Stomach (tissue), 9 donors: ENCODE measurements around the gene ARRB2. TPM values are rescaled to one million over a fixed set of nuclear protein-coding genes. Genes with fewer than 3 reads are reported as not detected.
"Not testable (repeated sequence)": the region's sequence is repeated elsewhere in the genome, so short reads cannot be mapped to it uniquely, and the experiment has no call there.

Source experiments
- DNase-seq, 2 donors: peaks; one replicate each; pipeline versions ENCODE4 v3.0.0 to v3.0.0-alpha.2; 2013 to 2019
- H3K27ac ChIP-seq, 5 donors: fragments of 200-600 bp in 4 of 5; sonication (generic) in 4 of 5; one replicate each; pipeline ENCODE4 v1.5.1; 2013 to 2019; ENCODE audit warnings: mild to moderate bottlenecking in 1 of 5, moderate library complexity in 1 of 5
- H3K27me3 ChIP-seq, 3 donors: fragments of 200-600 bp; sonication (generic); one replicate each; pipeline ENCODE4 v1.5.1; 2017 to 2019; ENCODE audit warnings: mixed run types in 1 of 3
- H3K36me3 ChIP-seq, 4 donors: fragments of 200-600 bp; sonication (generic); 1 replicate in 3 of 4; 2 replicates in 1 of 4; pipeline ENCODE4 v1.5.1; 2016 to 2019
- H3K4me1 ChIP-seq, 4 donors: fragments of 200-600 bp; sonication (generic); one replicate each; pipeline ENCODE4 v1.5.1; 2016 to 2019
- H3K4me3 ChIP-seq, 4 donors: fragments of 200-600 bp; sonication (generic) in 3 of 4; one replicate each; pipeline ENCODE4 v1.5.1; 2016 to 2019; ENCODE audit warnings: mild to moderate bottlenecking in 1 of 4
- H3K9me3 ChIP-seq, 4 donors: fragments of 200-600 bp; sonication (generic); one replicate each; pipeline ENCODE4 v1.5.1; 2016 to 2019
- CTCF ChIP-seq, 7 experiments: fragments of 450-650 bp in 4 of 7; fragments of 200-600 bp in 3 of 7; sonication (generic) in 3 of 7; IDR thresholded peaks; one replicate each; pipeline ENCODE4 v1.5.1; 2016 to 2019; ENCODE audit warnings: antibody characterized with exemption in 7 of 7, control low read depth in 2 of 7, mild to moderate bottlenecking in 1 of 7
- EP300 ChIP-seq: sonication (generic); formaldehyde crosslinking; IDR thresholded peaks from one replicate; pipeline ENCODE4 v1.6.1; 2017; ENCODE audit warnings: antibody characterized with exemption
- POLR2A ChIP-seq, 4 donors: fragments of 450-650 bp; IDR thresholded peaks; one replicate each; pipeline ENCODE4 v1.6.1; 2016; ENCODE audit warnings: antibody characterized with exemption in 4 of 4, control low read depth in 2 of 4, mild to moderate bottlenecking in 1 of 4, moderate library complexity in 1 of 4
- POLR2AphosphoS5 ChIP-seq, 3 donors: sonication (generic); formaldehyde crosslinking; IDR thresholded peaks; one replicate each; pipeline ENCODE4 v1.6.1; 2016; ENCODE audit warnings: antibody characterized with exemption in 3 of 3
- WGBS, 5 donors: extraction: QIAGEN DNeasy Blood & Tissue Kit in 3 of 5; methylation state at CpG; one replicate each; pipeline versions ENCODE4 v1.1.5 to v1.1.7; 2013 to 2018; 5-methylcytosine and 5-hydroxymethylcytosine counted together
- intact Hi-C: fragments of 100-400 bp; cut with DNase I; formaldehyde crosslinking; loops from one replicate; pipeline ENCODE4 v1.15.1; 2023; ENCODE audit warnings: low total_unique reads
- polyA plus RNA-seq, 3 donors: library from polyadenylated mRNA; stranded (reverse); fragments of 200-250 nt; gene quantifications; one replicate each; pipeline ENCODE4 v1.2.3, GENCODE V29; 2013
- total RNA-seq, 5 donors: library from RNA; depleted of rRNA; stranded (reverse); fragments of >200 nt; gene quantifications; one replicate each; pipeline versions ENCODE4 v1.1.0 to v1.2.3, GENCODE V29; 2014 to 2016
- donor health status: healthy with polysubstance abuse.
- donor health status: Bipolar disorder and iron deficiency.
- donor health status: healthy.

The ARRB2 gene
- total and polyA plus RNA-seq, 8 donors = 18.7 to 157 (median 37.0) TPM

- 70 to 83% (median 76%) methylated on average over 1 of the region's 1 CpG for WGBS, 5 donors
- Histone ChIP-seq H3K4me3 (no peak overlapping the region), H3K27ac (no peak overlapping the region), H3K4me1 (peaks cover 13 to 41% (median 25%) of the 10 kb centered on the region in 4 donors), H3K36me3 (peaks cover 0 to 20% (median 10%) of the 10 kb centered on the region in 4 donors), H3K27me3 (no peaks in the 10 kb centered on the region), H3K9me3 (no peaks in the 10 kb centered on the region)
- no peak for DNase-seq
- intact Hi-C loops = loop anchor here (10.0 kb wide), 1 partner anchor 84 kb away; the partner anchor contains the start of genes GLTPD2 and VMO1
- TF ChIP-seq CTCF (IDR thresholded peaks at IDR 0.05) (no peak), POLR2AphosphoS5 (IDR thresholded peaks at IDR 0.05) (no peak), EP300 (no peak), POLR2A (IDR thresholded peaks at IDR 0.05) (no peak)
These were observed 9.3 kb upstream of the ARRB2 start for GRCh38 chr17:4701116-4701515.

- WGBS, 5 donors = 4 to 7% (median 4%) methylated on average over 15 of the region's 15 CpGs
- peak overlapping the region; percentile 81 to 91 (median 82) for H3K27ac ChIP-seq
- no peak for TF ChIP-seq EP300
- no peak for TF ChIP-seq POLR2AphosphoS5 (IDR thresholded peaks at IDR 0.05)
- no peak for TF ChIP-seq POLR2A (IDR thresholded peaks at IDR 0.05)
- no peak for TF ChIP-seq CTCF (IDR thresholded peaks at IDR 0.05)
- peak overlapping the region; percentile 84 to 100 (median 94) for H3K4me3 ChIP-seq
- no peaks in the 10 kb centered on the region for H3K9me3 ChIP-seq
- H3K27me3 ChIP-seq = no peaks in the 10 kb centered on the region
- intact Hi-C loops = loop anchor here (10.0 kb wide), 1 partner anchor 81 kb away; the partner anchor contains the start of genes GLTPD2 and VMO1
- no peaks in the 10 kb centered on the region for H3K36me3 ChIP-seq
- no peak for DNase-seq
- H3K4me1 ChIP-seq = peaks cover 13 to 41% (median 25%) of the 10 kb centered on the region in 4 donors
These were observed 7.1 kb upstream of the ARRB2 start for GRCh38 chr17:4703330-4703691.

- 40 to 47% (median 42%) methylated on average over 13 to 14 of the region's 14 CpGs for WGBS, 5 donors
- intact Hi-C loops = loop anchor here (10.0 kb wide), 1 partner anchor 80 kb away; the partner anchor contains the start of genes GLTPD2 and VMO1
- Histone ChIP-seq H3K4me1 (peaks cover 13 to 41% (median 26%) of the 10 kb centered on the region in 4 donors), H3K27ac (peak overlapping the region in 4 of 5 donors; percentile 82 to 91 (median 86)), H3K4me3 (peak overlapping the region; percentile 84 to 100 (median 94))
- not testable (repeated sequence) for H3K36me3 ChIP-seq, H3K9me3 ChIP-seq, H3K27me3 ChIP-seq, DNase-seq
These were observed 5.9 kb upstream of the ARRB2 start for GRCh38 chr17:4704574-4704907.

DNA sequence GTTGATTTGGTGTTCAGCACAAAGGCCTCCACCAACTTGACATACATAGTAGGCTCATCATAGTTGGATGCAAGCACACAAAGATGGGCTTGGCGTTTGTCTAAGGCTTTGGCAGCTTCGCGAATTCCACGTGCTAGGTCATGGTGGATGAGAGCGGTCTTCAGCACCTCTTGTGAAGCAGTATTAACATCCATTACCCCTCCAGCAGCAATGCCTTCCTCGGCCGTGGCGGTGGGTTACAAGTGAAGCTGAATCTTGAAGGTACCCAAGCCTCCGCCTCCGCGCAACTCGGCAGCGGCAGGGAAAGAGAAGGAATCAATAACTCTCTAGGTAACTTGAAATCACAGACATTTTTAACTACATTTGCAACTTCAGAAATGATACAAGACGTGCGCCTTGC lies 5.4 kb upstream of the ARRB2 start:
- H3K27ac ChIP-seq = no peak overlapping the region
- 92 to 98% (median 96%) methylated on average over 15 of the region's 15 CpGs for WGBS, 5 donors
- H3K27me3 ChIP-seq = no peaks in the 10 kb centered on the region
- H3K9me3 ChIP-seq = no peaks in the 10 kb centered on the region
- TF ChIP-seq CTCF (IDR thresholded peaks at IDR 0.05) = no peak
- TF ChIP-seq POLR2AphosphoS5 (IDR thresholded peaks at IDR 0.05) = no peak
- TF ChIP-seq EP300 = no peak
- TF ChIP-seq POLR2A (IDR thresholded peaks at IDR 0.05) = no peak
- no peaks in the 10 kb centered on the region for H3K36me3 ChIP-seq
- DNase-seq = no peak
- peaks cover 13 to 44% (median 30%) of the 10 kb centered on the region in 4 donors for H3K4me1 ChIP-seq
- H3K4me3 ChIP-seq = no peak overlapping the region
- intact Hi-C loops = loop anchor here (10.0 kb wide), 1 partner anchor 80 kb away; the partner anchor contains the start of genes GLTPD2 and VMO1

- Histone ChIP-seq H3K27me3 (no peaks in the 10 kb centered on the region), H3K9me3 (no peaks in the 10 kb centered on the region), H3K4me1 (peaks cover 18 to 48% (median 38%) of the 10 kb centered on the region in 4 donors), H3K4me3 (no peak overlapping the region), H3K36me3 (no peaks in the 10 kb centered on the region), H3K27ac (no peak overlapping the region)
- 75 to 85% (median 80%) methylated on average over 7 of the region's 7 CpGs for WGBS, 5 donors
- no peak for TF ChIP-seq EP300
- no peak for TF ChIP-seq POLR2AphosphoS5 (IDR thresholded peaks at IDR 0.05)
- no peak for TF ChIP-seq POLR2A (IDR thresholded peaks at IDR 0.05)
- no peak for TF ChIP-seq CTCF (IDR thresholded peaks at IDR 0.05)
- intact Hi-C loops = loop anchor here (10.0 kb wide), 1 partner anchor 79 kb away; the partner anchor contains the start of genes GLTPD2 and VMO1
- DNase-seq = no peak
These were observed 4.3 kb upstream of the ARRB2 start for GRCh38 chr17:4706121-4706520.
